ENCODE results near the gene VCL. TPM values are rescaled to one million over a fixed set of nuclear protein-coding genes. Genes with fewer than 3 reads are reported as not detected.

The VCL gene
- total and polyA plus RNA-seq, 2 of the 8 experiments (the other 6 are each of a cell fraction or from before 2014, with no cell fraction given), result 119 to 377 TPM

DNA sequence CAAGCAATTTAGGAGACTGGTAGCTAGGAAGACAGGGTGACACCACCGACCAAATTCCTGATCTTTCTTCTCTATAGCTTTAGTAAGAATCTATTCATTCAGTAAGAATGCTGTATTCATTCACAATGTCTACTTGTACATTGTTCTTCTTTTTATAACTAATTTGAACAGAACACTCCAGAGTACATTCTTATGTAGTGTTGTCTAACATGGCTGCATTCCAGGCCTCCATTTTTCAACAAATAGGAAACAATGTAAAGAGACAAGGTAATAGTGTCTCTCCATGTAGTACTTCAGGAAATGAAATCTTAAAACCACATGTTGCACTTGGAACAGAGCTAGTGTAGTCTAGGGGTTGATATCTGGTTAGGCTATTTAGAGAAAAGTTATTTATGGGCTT lies 1.8 kb downstream of the VCL start:
- Histone ChIP-seq H3K27me3 (replicated peaks in 1 of 4; ENCODE audit: control insufficient read depth in 3 of 4, extremely low read depth in 1 of 4, insufficient read depth in 3 of 4, low read length in 3 of 4) (no peaks in the 10 kb centered on the region), H3K56ac (replicated peaks; ENCODE audit: insufficient read length, low read depth, low read length) (no peak overlapping the region), H4K91ac (replicated peaks; ENCODE audit: insufficient read length, low read length) (no peak overlapping the region), H3K4me2 (ENCODE audit: insufficient read depth in 1 of 2, low read depth in 2 of 2, low read length in 2 of 2) (peak overlapping the region; percentile 76 to 77), H3K79me2 (ENCODE audit: control insufficient read depth in 1 of 2, insufficient read depth in 2 of 2, low read length in 2 of 2) (peaks cover 40 to 68% of the 10 kb centered on the region in 2 experiments), H2BK20ac (ENCODE audit: low read length) (no peak overlapping the region), H2BK12ac (ENCODE audit: low read depth, low read length) (no peak overlapping the region), H2BK5ac (ENCODE audit: low read depth, low read length) (no peak overlapping the region), H3K23me2 (ENCODE audit: low read depth, low read length) (peaks cover 14% of the 10 kb centered on the region), H2BK120ac (replicated peaks; ENCODE audit: low read depth, low read length) (no peak overlapping the region), H3K23ac (ENCODE audit: insufficient read length) (no peak overlapping the region), H3K4me3 (ENCODE audit: extremely low read depth in 1 of 4, insufficient read depth in 2 of 4, low read depth in 3 of 4, low read length in 4 of 4) (peak overlapping the region; percentile 67 to 99 (median 96)), H4K5ac (ENCODE audit: insufficient read length, low read depth, low read length) (no peak overlapping the region), H3K18ac (ENCODE audit: extremely low read depth, low read length) (no peak overlapping the region), H4K8ac (ENCODE audit: extremely low read depth, insufficient read depth, low read length) (no peak overlapping the region), H4K20me1 (replicated peaks in 1 of 2; ENCODE audit: control insufficient read depth in 1 of 2, insufficient read depth in 2 of 2, low read length in 2 of 2) (peaks cover 16 to 20% of the 10 kb centered on the region in 2 experiments), H3K36me3 (ENCODE audit: control insufficient read depth in 2 of 4, insufficient read depth in 4 of 4, low read length in 3 of 4) (peaks cover 0 to 8% (median 2%) of the 10 kb centered on the region in 4 experiments; a peak in 2 of 8 replicates), H2AK5ac (ENCODE audit: low read depth, low read length) (no peak overlapping the region), H2AFZ (ENCODE audit: low read length) (no peak overlapping the region), H2BK15ac (ENCODE audit: low read length) (no peak overlapping the region), H3K4ac (replicated peaks; ENCODE audit: insufficient read length, low read depth, low read length) (no peak overlapping the region), H3K79me1 (ENCODE audit: low read depth, low read length) (no peaks in the 10 kb centered on the region; the same call in 1 of the 2 replicates), H3K14ac (ENCODE audit: insufficient read length) (no peak overlapping the region), H3K4me1 (replicated peaks in 1 of 4; ENCODE audit: control insufficient read depth in 3 of 4, insufficient read depth in 4 of 4, low read length in 3 of 4) (peaks cover 2 to 6% (median 4%) of the 10 kb centered on the region in 4 experiments), H3K9ac (replicated peaks in 1 of 4; ENCODE audit: extremely low read depth in 1 of 4, low read depth in 3 of 4, low read length in 3 of 4) (peak overlapping the region in 3 of 4 experiments; percentile 85 to 99 (median 95); a peak in 5 of 7 replicates), H3K9me3 (ENCODE audit: insufficient read depth in 2 of 2, low read depth in 1 of 2, low read length in 1 of 2) (no peaks in the 10 kb centered on the region), H3K27ac (ENCODE audit: low read depth, low read length) (no peak overlapping the region)
- no peak for FAIRE-seq
- DNase-seq (ENCODE audit: low read depth in 1 of 2, low spot score in 2 of 2), result no peak
- POLR2A ChIA-PET (ENCODE audit: partially characterized antibody), result interaction anchor here (0.6 to 13.2 kb wide), 55 partner anchors 11 to 1099 kb away, joined by 3 to 261 read pairs (median 4); partner anchors contain the start of genes AP3M1 and PLAU
- CTCF ChIA-PET (ENCODE audit: partially characterized antibody), result interaction anchor here (0.8 to 4.1 kb wide), 16 partner anchors 9 to 120 kb away, joined by 3 to 16 read pairs (median 6); no protein-coding TSS in a partner anchor
- 19% methylated on average over 1 of the region's 1 CpG; no CpG with 5 or more reads in 1 of the 2 experiments for WGBS, 2 experiments (ENCODE audit: extremely low coverage in 1 of 2, insufficient coverage in 1 of 2, insufficient read length in 1 of 2, insufficient replicate concordance in 2 of 2, low coverage in 1 of 2, low lambda C conversion rate in 2 of 2, missing lambda C conversion rate in 1 of 2)
- TF ChIP-seq POLR2AphosphoS5 (IDR thresholded peaks at IDR 0.05; ENCODE audit: low read depth, low read length) (no peak), CHD1 (IDR thresholded peaks at IDR 0.05; ENCODE audit: low read depth, low read length) (0 out of 2 replicates have a peak, but pooled peaks have one; percentile 19)

Measured in H1 (cell line).